ENCODE measurements around the gene ARHGAP31. TPM values are rescaled to one million over a fixed set of nuclear protein-coding genes. Genes with fewer than 3 reads are reported as not detected.

Gene ARHGAP31
- total RNA-seq, 1 donor from 2014 or later: 9.7 TPM

DNA sequence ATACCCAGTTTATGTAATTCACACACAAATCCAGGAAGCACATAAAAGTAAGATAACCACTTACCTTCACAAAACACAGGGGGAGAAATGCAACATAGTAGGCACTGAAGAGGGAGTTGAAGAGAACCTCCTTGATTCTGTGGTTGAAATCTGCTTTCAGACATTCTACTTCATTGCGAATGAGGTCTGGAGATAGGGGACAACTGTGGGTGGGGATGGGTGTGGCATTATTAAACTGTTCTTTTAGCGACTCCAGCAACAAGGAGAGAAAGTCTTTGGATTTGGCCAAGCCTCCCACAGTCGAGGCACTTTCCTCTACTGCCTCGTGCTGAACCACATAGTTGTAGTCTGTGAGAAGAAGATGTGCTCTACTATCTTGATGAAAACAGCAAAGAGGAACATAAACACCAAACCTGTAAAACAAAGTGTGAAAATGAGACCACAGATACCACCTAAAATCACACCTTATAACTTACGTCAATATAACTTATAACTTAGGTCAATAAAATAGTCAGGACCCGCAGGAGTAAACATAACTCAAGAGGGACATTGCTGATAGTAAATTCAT, 143.6 kb downstream of the ARHGAP31 start:
- no peaks in the 10 kb centered on the region for H3K27me3 Mint-ChIP-seq (ENCODE audit: low read depth)
- H3K27ac Mint-ChIP-seq: no peak overlapping the region
- TF ChIP-seq, protein P1, sequence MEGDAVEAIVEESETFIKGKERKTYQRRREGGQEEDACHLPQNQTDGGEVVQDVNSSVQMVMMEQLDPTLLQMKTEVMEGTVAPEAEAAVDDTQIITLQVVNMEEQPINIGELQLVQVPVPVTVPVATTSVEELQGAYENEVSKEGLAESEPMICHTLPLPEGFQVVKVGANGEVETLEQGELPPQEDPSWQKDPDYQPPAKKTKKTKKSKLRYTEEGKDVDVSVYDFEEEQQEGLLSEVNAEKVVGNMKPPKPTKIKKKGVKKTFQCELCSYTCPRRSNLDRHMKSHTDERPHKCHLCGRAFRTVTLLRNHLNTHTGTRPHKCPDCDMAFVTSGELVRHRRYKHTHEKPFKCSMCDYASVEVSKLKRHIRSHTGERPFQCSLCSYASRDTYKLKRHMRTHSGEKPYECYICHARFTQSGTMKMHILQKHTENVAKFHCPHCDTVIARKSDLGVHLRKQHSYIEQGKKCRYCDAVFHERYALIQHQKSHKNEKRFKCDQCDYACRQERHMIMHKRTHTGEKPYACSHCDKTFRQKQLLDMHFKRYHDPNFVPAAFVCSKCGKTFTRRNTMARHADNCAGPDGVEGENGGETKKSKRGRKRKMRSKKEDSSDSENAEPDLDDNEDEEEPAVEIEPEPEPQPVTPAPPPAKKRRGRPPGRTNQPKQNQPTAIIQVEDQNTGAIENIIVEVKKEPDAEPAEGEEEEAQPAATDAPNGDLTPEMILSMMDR (IDR thresholded peaks at IDR 0.05; ENCODE audit: unreplicated experiment): no peak
- DNase-seq (ENCODE audit: low spot score in 2 of 2, unreplicated experiment in 2 of 2): no peak
- H3K4me3 Mint-ChIP-seq: no peak overlapping the region
- H3K36me3 Mint-ChIP-seq: peaks cover 79% of the 10 kb centered on the region
- no peaks in the 10 kb centered on the region for H3K4me1 Mint-ChIP-seq
- H3K9me3 Mint-ChIP-seq: peaks cover 7% of the 10 kb centered on the region

DNA sequence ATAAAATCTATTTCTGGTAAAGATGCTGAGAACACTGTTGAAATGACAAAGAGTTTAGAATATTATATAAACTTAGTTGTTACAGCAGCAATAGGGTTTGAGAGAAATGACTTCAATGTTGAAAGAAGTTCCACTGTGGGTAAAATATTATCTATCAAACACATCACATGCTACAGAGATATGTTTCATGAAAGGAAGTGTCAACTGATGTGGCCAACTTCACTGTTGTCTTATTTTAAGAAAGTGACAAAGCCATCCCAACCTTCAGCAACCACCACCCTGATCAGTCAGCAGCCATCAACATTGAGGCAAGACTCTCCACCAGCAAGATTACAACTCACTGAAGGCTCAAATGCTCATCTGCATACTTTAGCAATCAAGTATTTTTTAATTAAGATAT, 149.0 kb downstream of the ARHGAP31 start:
- DNase-seq (ENCODE audit: low spot score in 2 of 2, unreplicated experiment in 2 of 2): no peak
- H3K4me3 Mint-ChIP-seq: no peak overlapping the region
- H3K27ac Mint-ChIP-seq: no peak overlapping the region
- peaks cover 59% of the 10 kb centered on the region for H3K36me3 Mint-ChIP-seq
- no peaks in the 10 kb centered on the region for H3K4me1 Mint-ChIP-seq
- peaks cover 4% of the 10 kb centered on the region for H3K9me3 Mint-ChIP-seq
- no peaks in the 10 kb centered on the region for H3K27me3 Mint-ChIP-seq (ENCODE audit: low read depth)
- TF ChIP-seq, protein P1 (IDR thresholded peaks at IDR 0.05; ENCODE audit: unreplicated experiment): no peak

DNA sequence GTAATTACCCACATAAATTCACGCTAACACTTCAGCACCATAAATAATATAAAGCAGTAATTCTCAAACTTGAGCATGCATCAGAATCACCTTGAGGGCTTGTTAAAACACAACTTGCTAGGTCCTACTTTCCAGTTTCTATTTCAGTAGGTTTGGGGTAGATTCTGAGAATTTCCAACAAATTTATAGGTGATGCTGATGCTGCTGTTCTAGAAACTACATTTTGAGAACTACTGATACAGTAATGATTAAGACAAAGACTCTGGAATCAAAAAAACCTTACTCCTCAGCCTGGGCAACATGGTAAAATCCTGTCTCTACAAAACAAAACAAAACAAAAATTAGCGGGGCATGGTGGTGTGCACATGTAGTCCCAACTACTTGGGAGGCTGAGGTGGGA, 150.4 kb downstream of the ARHGAP31 start:
- no peak for DNase-seq (ENCODE audit: low spot score in 2 of 2, unreplicated experiment in 2 of 2)
- Mint-ChIP-seq H3K4me1 (no peaks in the 10 kb centered on the region), H3K9me3 (peaks cover 4% of the 10 kb centered on the region), H3K27ac (no peak overlapping the region), H3K36me3 (peaks cover 58% of the 10 kb centered on the region), H3K4me3 (no peak overlapping the region), H3K27me3 (ENCODE audit: low read depth) (no peaks in the 10 kb centered on the region)
- TF ChIP-seq, protein P1 (IDR thresholded peaks at IDR 0.05; ENCODE audit: unreplicated experiment): no peak

DNA sequence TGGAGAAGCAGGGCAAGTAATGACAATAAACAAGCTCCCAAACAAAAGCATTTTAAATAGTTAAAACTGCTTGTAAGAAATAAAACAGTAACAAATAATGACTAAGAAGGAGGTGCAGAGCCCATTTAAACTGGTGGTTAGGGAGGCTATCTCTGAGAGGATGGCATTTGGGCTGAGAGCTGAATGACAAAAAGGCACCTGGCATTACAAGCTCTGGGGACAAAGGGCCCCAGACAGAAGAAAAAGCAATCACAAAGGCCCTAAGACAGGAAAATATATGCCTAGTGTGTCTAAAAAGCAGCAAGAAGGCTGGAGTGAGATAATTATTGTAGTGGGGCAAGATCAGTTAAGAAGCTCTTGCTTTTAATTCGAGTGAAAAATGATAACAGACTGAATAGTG, 159.6 kb downstream of the ARHGAP31 start:
- no peaks in the 10 kb centered on the region for H3K4me1 Mint-ChIP-seq
- H3K36me3 Mint-ChIP-seq: peaks cover 43% of the 10 kb centered on the region
- no peaks in the 10 kb centered on the region for H3K27me3 Mint-ChIP-seq (ENCODE audit: low read depth)
- no peak for DNase-seq (ENCODE audit: low spot score in 2 of 2, unreplicated experiment in 2 of 2)
- H3K27ac Mint-ChIP-seq: no peak overlapping the region
- TF ChIP-seq, protein P1 (IDR thresholded peaks at IDR 0.05; ENCODE audit: unreplicated experiment): no peak
- no peaks in the 10 kb centered on the region for H3K9me3 Mint-ChIP-seq
- H3K4me3 Mint-ChIP-seq: no peak overlapping the region

DNA sequence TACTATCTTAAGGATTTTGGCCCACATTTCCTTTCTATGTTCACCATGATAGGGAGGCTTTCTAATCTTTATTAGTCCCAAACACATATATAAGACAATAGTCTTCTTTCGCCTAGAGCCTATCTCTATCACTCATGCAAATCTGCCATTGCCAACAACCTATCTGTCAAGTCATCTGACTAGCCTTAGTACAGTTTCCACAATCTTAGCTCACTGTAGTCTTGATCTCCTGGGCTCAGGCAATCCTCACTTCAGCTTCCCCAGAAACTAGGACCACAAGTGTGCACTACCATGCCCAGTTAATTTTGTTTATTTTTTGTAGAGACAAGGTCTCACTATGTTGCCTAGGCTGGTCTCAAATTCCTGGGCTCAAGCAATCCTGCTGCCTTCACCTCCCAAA, 162.3 kb downstream of the ARHGAP31 start:
- no peaks in the 10 kb centered on the region for H3K27me3 Mint-ChIP-seq (ENCODE audit: low read depth)
- H3K4me3 Mint-ChIP-seq: no peak overlapping the region
- no peaks in the 10 kb centered on the region for H3K9me3 Mint-ChIP-seq
- peaks cover 10% of the 10 kb centered on the region for H3K4me1 Mint-ChIP-seq
- DNase-seq (ENCODE audit: low spot score in 2 of 2, unreplicated experiment in 2 of 2): no peak
- TF ChIP-seq, protein P1 (IDR thresholded peaks at IDR 0.05; ENCODE audit: unreplicated experiment): no peak
- no peak overlapping the region for H3K27ac Mint-ChIP-seq
- H3K36me3 Mint-ChIP-seq: peaks cover 45% of the 10 kb centered on the region

DNA sequence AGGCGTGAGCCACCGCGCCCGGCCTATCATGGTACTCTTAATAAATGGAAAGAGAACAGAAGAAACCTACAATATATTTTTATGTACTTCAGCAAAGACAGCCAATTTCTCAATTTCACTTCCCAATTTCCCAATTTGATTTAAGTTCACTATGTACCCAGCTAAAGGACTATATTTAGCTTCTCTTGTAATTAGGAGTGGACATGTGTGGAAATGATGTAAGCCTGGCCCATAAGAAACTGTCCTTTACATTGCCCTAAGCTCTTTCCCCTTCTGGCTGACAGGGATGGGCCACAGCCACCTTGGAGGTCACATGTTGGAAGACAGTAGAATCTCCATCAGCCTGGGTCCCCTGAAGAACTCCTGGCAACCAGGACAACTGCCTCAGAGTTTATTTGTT, 163.1 kb downstream of the ARHGAP31 start:
- Mint-ChIP-seq H3K36me3 (peaks cover 41% of the 10 kb centered on the region), H3K4me3 (no peak overlapping the region), H3K27ac (no peak overlapping the region), H3K9me3 (no peaks in the 10 kb centered on the region), H3K27me3 (ENCODE audit: low read depth) (no peaks in the 10 kb centered on the region), H3K4me1 (peaks cover 17% of the 10 kb centered on the region)
- DNase-seq (ENCODE audit: low spot score in 2 of 2, unreplicated experiment in 2 of 2): no peak
- TF ChIP-seq, protein P1 (IDR thresholded peaks at IDR 0.05; ENCODE audit: unreplicated experiment): no peak
